IMR-90 (cell line): ENCODE data around the gene SERPIND1.

ENCODE experiments used
- MXI1 ChIP-seq: IDR thresholded peaks from 2 replicates; pipeline ENCODE4 v1.6.1; 2012; ENCODE audit warnings: low read depth, mild to moderate bottlenecking, low read length, moderate library complexity, borderline replicate concordance
- POLR2A ChIP-seq: IDR thresholded peaks from 2 replicates; pipeline ENCODE4 v1.6.1; 2012; ENCODE audit warnings: mild to moderate bottlenecking, low read depth, low read length
- RCOR1 ChIP-seq: IDR thresholded peaks from 2 replicates; pipeline ENCODE4 v1.6.1; 2012; ENCODE audit warnings: mild to moderate bottlenecking, low read length, improper control_type of control experiment; ENCODE audit not compliant: insufficient replicate concordance
- SMC3 ChIP-seq: fragments of 150-350 bp; IDR thresholded peaks from 2 replicates; pipeline ENCODE4 v1.6.1; 2016; ENCODE audit warnings: low read depth, mild to moderate bottlenecking, antibody characterized with exemption, low read length, moderate library complexity
- USF2 ChIP-seq: fragments of 150-350 bp; IDR thresholded peaks from 2 replicates; pipeline ENCODE4 v1.6.1; 2017; ENCODE audit warnings: mild to moderate bottlenecking, antibody characterized with exemption, low read length, low read depth
- TF ChIP-seq, protein P1 (sequence below): conservative IDR thresholded peaks from 2 replicates; pipeline ENCODE4 v1.5.1; 2012; ENCODE audit warnings: mild to moderate bottlenecking, low read depth, low read length, improper control_type of control experiment
- TF ChIP-seq, protein P2 (sequence below): fragments of 150-350 bp; IDR thresholded peaks from 2 replicates; pipeline ENCODE4 v1.6.1; 2016; ENCODE audit warnings: low read depth, mild to moderate bottlenecking, low read length, moderate library complexity, borderline replicate concordance

GRCh38 chr22:20748731-20749428 lies 25.0 kb upstream of the SERPIND1 start:
- TF ChIP-seq POLR2A: no peak
- TF ChIP-seq, protein P1, sequence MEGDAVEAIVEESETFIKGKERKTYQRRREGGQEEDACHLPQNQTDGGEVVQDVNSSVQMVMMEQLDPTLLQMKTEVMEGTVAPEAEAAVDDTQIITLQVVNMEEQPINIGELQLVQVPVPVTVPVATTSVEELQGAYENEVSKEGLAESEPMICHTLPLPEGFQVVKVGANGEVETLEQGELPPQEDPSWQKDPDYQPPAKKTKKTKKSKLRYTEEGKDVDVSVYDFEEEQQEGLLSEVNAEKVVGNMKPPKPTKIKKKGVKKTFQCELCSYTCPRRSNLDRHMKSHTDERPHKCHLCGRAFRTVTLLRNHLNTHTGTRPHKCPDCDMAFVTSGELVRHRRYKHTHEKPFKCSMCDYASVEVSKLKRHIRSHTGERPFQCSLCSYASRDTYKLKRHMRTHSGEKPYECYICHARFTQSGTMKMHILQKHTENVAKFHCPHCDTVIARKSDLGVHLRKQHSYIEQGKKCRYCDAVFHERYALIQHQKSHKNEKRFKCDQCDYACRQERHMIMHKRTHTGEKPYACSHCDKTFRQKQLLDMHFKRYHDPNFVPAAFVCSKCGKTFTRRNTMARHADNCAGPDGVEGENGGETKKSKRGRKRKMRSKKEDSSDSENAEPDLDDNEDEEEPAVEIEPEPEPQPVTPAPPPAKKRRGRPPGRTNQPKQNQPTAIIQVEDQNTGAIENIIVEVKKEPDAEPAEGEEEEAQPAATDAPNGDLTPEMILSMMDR: no peak
- TF ChIP-seq RCOR1: no peak
- TF ChIP-seq USF2: no peak
- TF ChIP-seq, protein P2, sequence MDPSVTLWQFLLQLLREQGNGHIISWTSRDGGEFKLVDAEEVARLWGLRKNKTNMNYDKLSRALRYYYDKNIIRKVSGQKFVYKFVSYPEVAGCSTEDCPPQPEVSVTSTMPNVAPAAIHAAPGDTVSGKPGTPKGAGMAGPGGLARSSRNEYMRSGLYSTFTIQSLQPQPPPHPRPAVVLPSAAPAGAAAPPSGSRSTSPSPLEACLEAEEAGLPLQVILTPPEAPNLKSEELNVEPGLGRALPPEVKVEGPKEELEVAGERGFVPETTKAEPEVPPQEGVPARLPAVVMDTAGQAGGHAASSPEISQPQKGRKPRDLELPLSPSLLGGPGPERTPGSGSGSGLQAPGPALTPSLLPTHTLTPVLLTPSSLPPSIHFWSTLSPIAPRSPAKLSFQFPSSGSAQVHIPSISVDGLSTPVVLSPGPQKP: no peak
- TF ChIP-seq MXI1: no peak
- TF ChIP-seq SMC3: no peak
